ENCODE data around the gene APBA3. TPM values are rescaled to one million over a fixed set of nuclear protein-coding genes. Genes with fewer than 3 reads are reported as not detected.

Gene APBA3
- total and polyA plus RNA-seq, 2 donors (not counting 1 experiment from before 2014, with no cell fraction given), result 2.7 to 22.3 TPM

DNA sequence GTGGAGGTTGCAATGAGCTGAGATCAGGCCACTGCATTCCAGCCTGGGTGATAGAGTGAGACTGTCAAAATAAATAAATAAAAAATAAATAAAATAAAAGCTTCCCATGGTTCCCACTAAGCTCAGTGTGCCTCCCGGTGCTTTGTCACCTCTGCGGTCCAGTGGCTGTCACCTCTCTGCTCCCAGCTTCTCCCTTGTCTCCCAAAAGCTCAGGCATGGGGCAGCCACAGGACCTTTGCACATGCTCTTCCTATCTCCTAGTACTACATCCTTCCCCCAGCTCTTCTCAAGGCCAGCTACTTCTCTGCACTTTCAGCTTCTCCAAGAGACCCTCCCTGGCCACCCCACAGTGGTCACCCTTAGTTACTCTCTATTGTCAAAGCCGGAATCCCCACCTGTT lies 32.3 kb upstream of the APBA3 start:
- TF ChIP-seq, protein P1, sequence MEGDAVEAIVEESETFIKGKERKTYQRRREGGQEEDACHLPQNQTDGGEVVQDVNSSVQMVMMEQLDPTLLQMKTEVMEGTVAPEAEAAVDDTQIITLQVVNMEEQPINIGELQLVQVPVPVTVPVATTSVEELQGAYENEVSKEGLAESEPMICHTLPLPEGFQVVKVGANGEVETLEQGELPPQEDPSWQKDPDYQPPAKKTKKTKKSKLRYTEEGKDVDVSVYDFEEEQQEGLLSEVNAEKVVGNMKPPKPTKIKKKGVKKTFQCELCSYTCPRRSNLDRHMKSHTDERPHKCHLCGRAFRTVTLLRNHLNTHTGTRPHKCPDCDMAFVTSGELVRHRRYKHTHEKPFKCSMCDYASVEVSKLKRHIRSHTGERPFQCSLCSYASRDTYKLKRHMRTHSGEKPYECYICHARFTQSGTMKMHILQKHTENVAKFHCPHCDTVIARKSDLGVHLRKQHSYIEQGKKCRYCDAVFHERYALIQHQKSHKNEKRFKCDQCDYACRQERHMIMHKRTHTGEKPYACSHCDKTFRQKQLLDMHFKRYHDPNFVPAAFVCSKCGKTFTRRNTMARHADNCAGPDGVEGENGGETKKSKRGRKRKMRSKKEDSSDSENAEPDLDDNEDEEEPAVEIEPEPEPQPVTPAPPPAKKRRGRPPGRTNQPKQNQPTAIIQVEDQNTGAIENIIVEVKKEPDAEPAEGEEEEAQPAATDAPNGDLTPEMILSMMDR (conservative IDR thresholded peaks at IDR 0.05 in 1 of 2, IDR thresholded peaks at IDR 0.05 in 1 of 2; ENCODE audit: low read depth in 1 of 2, low read length in 2 of 2), result no peak
- no peak for TF ChIP-seq EZH2 (IDR thresholded peaks at IDR 0.05; ENCODE audit: low read length, missing control alignments)
- Histone ChIP-seq H3K36me3 (ENCODE audit: control insufficient read depth, insufficient read depth, low read length) (no peaks in the 10 kb centered on the region), H3K4me3 (replicated peaks in 1 of 4; ENCODE audit: control extremely low read depth in 1 of 4, insufficient read depth in 1 of 4, low read depth in 3 of 4, low read length in 4 of 4) (no peak overlapping the region), H3K9me3 (ENCODE audit: control insufficient read depth, insufficient read depth, low read depth, low read length) (no peaks in the 10 kb centered on the region), H3K79me2 (ENCODE audit: control insufficient read depth, insufficient read depth, low read length) (no peaks in the 10 kb centered on the region), H2AFZ (ENCODE audit: low read length) (no peak overlapping the region), H3K27me3 (ENCODE audit: control insufficient read depth, insufficient read depth, low read length) (no peaks in the 10 kb centered on the region), H3K4me2 (ENCODE audit: extremely low read depth, insufficient read depth, low read length) (no peak overlapping the region), H3K27ac (ENCODE audit: insufficient read depth, low read length) (no peak overlapping the region), H4K20me1 (ENCODE audit: control insufficient read depth, extremely low read depth, insufficient read depth, low read length) (no peaks in the 10 kb centered on the region), H3K9ac (ENCODE audit: insufficient read depth, low read length) (no peak overlapping the region), H3K4me1 (ENCODE audit: control insufficient read depth, extremely low read depth, insufficient read depth, low read length) (no peaks in the 10 kb centered on the region)
- no peak for DNase-seq (ENCODE audit: low read depth in 2 of 2)

DNA sequence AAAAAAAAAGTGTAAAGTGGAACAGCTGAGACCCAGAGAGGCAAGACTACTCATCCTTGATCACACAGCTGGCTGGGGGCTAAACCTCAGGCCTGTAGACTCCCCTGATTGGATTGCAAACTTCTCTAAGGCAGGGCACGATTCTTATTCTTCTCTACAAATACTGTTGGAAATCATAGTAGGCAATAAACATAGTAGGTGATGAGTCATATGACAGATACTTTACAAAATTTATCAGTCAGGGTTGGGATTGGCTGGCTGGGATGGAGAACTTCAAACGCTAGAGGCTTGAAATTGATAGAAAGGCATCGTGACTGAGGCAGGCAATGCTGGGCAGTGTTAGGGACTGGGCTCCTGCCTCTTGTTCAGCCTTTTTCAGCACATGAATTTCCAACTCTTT lies 30.6 kb upstream of the APBA3 start:
- Histone ChIP-seq H3K36me3 (ENCODE audit: control insufficient read depth, insufficient read depth, low read length) (no peaks in the 10 kb centered on the region), H3K27ac (ENCODE audit: insufficient read depth, low read length) (no peak overlapping the region), H3K4me3 (replicated peaks in 1 of 4; ENCODE audit: control extremely low read depth in 1 of 4, insufficient read depth in 1 of 4, low read depth in 3 of 4, low read length in 4 of 4) (no peak overlapping the region), H2AFZ (ENCODE audit: low read length) (no peak overlapping the region), H3K4me1 (ENCODE audit: control insufficient read depth, extremely low read depth, insufficient read depth, low read length) (no peaks in the 10 kb centered on the region), H4K20me1 (ENCODE audit: control insufficient read depth, extremely low read depth, insufficient read depth, low read length) (no peaks in the 10 kb centered on the region), H3K79me2 (ENCODE audit: control insufficient read depth, insufficient read depth, low read length) (no peaks in the 10 kb centered on the region), H3K9ac (ENCODE audit: insufficient read depth, low read length) (no peak overlapping the region), H3K27me3 (ENCODE audit: control insufficient read depth, insufficient read depth, low read length) (no peaks in the 10 kb centered on the region), H3K9me3 (ENCODE audit: control insufficient read depth, insufficient read depth, low read depth, low read length) (no peaks in the 10 kb centered on the region), H3K4me2 (ENCODE audit: extremely low read depth, insufficient read depth, low read length) (no peak overlapping the region)
- no peak for TF ChIP-seq EZH2 (IDR thresholded peaks at IDR 0.05; ENCODE audit: low read length, missing control alignments)
- no peak for DNase-seq (ENCODE audit: low read depth in 2 of 2)

DNA sequence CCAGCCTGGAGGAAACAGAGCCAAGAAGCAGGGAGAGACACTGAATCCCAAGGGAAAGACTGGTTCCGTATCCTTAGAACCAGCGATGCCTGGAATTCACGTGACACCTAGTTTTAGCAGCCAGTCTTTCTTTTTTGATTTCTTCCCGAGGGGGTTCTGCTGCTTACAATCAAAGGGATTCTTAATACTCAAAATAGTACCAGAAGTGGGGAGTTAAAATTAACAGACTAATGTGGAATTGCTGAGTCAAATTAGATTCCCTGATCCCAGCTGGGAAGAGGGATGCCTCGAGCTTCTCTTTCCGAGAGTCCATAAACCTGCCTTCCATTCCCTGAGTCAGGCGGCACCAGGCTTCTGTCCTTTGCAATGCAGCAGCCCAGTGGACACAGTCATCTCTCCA lies 29.4 kb upstream of the APBA3 start:
- TF ChIP-seq EZH2 (IDR thresholded peaks at IDR 0.05; ENCODE audit: low read length, missing control alignments), result no peak
- TF ChIP-seq, protein P1 (conservative IDR thresholded peaks at IDR 0.05 in 1 of 2, IDR thresholded peaks at IDR 0.05 in 1 of 2; ENCODE audit: low read depth in 1 of 2, low read length in 2 of 2), result no peak
- no peaks in the 10 kb centered on the region for H3K4me1 ChIP-seq (ENCODE audit: control insufficient read depth, extremely low read depth, insufficient read depth, low read length)
- no peak overlapping the region for H2AFZ ChIP-seq (ENCODE audit: low read length)
- no peaks in the 10 kb centered on the region for H3K9me3 ChIP-seq (ENCODE audit: control insufficient read depth, insufficient read depth, low read depth, low read length)
- H3K4me2 ChIP-seq (ENCODE audit: extremely low read depth, insufficient read depth, low read length), result no peak overlapping the region
- no peak overlapping the region for H3K27ac ChIP-seq (ENCODE audit: insufficient read depth, low read length)
- H3K27me3 ChIP-seq (ENCODE audit: control insufficient read depth, insufficient read depth, low read length), result no peaks in the 10 kb centered on the region
- no peaks in the 10 kb centered on the region for H3K36me3 ChIP-seq (ENCODE audit: control insufficient read depth, insufficient read depth, low read length)
- H3K79me2 ChIP-seq (ENCODE audit: control insufficient read depth, insufficient read depth, low read length), result no peaks in the 10 kb centered on the region
- no peaks in the 10 kb centered on the region for H4K20me1 ChIP-seq (ENCODE audit: control insufficient read depth, extremely low read depth, insufficient read depth, low read length)
- no peak overlapping the region for H3K9ac ChIP-seq (ENCODE audit: insufficient read depth, low read length)
- DNase-seq (ENCODE audit: low read depth in 2 of 2), result no peak
- no peak overlapping the region for H3K4me3 ChIP-seq (replicated peaks in 1 of 4; ENCODE audit: control extremely low read depth in 1 of 4, insufficient read depth in 1 of 4, low read depth in 3 of 4, low read length in 4 of 4)
